HL-60/S4 (cell line): Measurements from ENCODE around the gene PTCH1.

Experiments used
- in situ Hi-C: fragments of 300-500 bp; cut with MboI; formaldehyde crosslinking; loops from 2 replicates; pipeline ENCODE4 v1.14.3; 2022; ENCODE audit warnings: low sequenced_read_pairs

The PTCH1 gene

GRCh38 chr9:95411054-95411892 lies 105.5 kb downstream of the PTCH1 start:
- in situ Hi-C loops: no loop called here

- in situ Hi-C loops: no loop called here
Observed at GRCh38 chr9:95409650-95410426, 106.9 kb downstream of the PTCH1 start.

GRCh38 chr9:95407524-95407923 lies 109.2 kb downstream of the PTCH1 start:
- in situ Hi-C loops: no loop called here

GRCh38 chr9:95406121-95406520 lies 110.7 kb downstream of the PTCH1 start:
- in situ Hi-C loops: no loop called here

GRCh38 chr9:95399261-95399660 lies 117.5 kb downstream of the PTCH1 start:
- in situ Hi-C loops: no loop called here
